ENCODE results near the gene FNDC3B.
"Not testable (repeated sequence)": the region's sequence is repeated elsewhere in the genome, so short reads cannot be mapped to it uniquely, and the experiment has no call there.

Gene FNDC3B

DNA sequence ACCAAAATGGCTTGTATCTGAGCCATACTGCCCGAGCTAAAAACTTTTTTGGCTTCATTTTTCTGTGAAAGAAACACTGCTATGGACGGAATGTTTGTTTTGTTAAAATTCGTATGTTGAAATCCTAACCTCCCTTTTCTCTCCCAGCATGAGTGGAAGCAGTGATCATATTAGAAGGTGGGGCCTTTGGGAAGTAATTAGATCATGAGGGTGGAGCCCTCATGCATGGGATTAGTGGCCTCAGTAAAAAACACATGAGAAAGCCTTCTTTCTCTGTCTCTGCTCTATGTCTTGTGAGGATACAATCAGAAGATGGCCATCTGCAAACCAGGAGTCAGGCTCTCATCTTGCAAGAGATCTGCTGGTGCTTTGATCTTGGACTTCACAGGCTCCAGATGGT is 7.4 kb upstream of the FNDC3B start:
- no peak for DNase-seq (ENCODE audit: low read depth in 2 of 2, low spot score in 1 of 2)

DNA sequence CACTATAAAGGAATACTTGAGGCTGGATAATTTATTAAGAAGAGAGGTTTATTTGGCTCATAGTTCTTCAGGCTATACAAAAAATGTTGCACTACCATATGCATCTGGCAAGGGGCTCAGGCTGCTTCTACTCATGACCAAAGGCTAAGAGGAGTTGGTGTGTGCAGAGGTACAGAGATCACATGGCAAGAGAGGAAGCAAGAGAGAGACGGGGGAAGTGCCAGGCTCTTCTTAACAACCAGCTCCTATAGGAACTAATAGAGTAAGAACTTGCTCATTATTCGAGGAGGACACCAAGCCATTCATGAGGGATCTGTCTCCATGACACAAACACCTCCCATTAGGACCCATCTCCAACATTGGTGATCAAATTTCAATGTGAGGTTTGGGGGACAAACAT is 6.0 kb upstream of the FNDC3B start:
- no peak for DNase-seq (ENCODE audit: low read depth in 2 of 2, low spot score in 1 of 2)

DNA sequence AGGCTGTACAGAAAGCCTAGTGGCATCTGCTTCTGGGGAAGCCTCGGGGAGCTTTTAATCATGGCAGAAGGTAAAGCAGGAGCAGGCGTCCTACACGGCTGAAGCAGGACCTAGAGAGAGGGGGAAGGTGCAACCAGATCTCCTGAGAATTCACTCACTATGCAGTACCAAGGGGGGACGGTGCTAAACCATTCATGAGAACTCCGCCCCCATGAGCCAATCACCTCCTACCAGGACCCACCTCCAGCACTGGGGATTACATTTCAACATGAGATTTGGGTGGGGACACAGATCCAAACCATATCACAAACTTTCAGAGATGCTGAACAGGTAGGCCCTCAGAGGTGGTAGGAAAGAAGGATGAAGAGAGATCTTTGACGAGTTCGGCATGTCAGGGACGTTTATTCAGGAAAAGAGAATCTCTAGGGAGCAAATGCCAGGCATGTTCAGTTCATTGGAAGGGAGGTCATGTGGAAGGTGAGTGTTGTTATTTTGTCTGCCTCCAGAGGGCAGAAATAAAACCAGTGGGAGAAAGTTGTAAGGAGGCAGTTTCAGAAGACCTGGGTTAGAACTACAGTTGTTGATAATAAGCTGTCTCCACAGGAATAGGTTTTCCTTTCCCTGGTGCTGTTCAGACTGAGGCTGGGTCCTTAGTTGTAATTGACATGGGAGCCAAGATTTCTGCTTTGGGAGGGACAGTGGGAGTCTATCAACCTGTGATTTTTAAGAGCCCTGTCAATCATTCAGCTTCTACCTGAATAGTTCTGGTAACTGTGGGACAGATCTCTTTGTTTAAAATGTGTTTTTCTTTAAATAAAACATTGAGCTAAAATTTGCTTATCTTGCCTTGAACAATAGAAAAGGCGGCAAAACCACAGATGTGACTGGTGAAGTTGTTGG is 4.3 kb upstream of the FNDC3B start:
- no peak for DNase-seq (ENCODE audit: low read depth in 2 of 2, low spot score in 1 of 2)

DNA sequence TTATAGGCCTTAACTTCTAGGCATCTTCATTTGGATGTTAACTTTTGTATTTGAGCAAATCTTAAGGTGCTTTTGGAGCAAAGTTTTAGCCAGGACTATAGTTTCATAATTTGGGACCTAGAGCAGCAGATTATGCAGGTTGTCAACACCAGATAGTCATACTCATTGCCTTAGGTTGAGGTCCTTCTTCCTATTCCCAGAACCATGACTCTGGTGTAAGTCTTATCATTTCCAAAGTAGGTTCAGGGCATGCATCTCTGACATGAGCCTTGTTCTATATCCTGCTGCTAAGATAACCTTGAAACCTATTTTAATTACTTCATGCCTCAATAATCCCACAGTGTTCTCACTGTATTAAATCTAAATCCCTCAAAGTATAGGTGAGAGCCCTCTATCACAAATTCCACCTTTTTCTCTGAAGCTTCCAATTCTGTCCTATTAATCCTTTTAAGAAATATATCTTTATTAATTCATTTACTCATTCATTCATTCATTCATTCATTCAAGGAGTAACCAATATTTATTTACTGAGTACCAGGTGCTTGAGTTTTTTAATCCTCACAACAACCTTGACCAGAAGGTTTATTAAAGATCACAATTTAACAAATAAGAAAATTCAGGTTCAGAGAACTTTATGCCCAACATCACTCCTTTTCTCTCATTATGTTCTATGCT is 2.7 kb upstream of the FNDC3B start:
- no peak for DNase-seq (ENCODE audit: low read depth in 2 of 2, low spot score in 1 of 2)

DNA sequence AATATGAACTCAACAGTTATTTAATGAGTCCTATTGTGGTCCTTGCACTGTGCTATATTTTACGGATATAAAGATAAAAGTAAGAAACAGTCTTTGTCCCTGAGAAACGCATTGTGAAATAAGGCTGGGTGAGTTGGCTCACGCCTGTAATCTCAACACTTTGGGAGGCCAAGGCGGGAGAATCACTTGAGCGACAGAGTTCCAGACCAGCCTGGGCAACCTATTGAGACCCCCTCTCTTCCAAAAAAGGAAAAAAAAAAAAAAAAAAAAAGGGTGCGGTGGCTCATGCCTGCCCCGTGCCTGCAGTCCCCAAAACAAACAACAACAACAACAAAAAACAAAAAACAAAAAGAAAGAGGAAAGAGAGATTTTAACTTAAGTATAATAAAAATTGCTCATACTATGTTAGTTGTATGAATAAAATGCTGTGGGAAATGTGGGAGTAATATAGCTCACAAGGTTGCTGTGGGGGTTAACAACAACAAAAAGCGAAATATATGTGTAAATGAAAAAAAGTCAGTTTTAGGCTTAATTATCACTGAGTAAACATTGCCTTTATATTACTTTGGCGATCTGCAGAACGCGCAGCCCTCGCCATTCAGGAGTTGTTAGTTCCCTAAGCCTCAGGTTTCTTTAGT is 461 bp upstream of the FNDC3B start:
- no peak for DNase-seq (ENCODE audit: low read depth in 2 of 2, low spot score in 1 of 2)

DNA sequence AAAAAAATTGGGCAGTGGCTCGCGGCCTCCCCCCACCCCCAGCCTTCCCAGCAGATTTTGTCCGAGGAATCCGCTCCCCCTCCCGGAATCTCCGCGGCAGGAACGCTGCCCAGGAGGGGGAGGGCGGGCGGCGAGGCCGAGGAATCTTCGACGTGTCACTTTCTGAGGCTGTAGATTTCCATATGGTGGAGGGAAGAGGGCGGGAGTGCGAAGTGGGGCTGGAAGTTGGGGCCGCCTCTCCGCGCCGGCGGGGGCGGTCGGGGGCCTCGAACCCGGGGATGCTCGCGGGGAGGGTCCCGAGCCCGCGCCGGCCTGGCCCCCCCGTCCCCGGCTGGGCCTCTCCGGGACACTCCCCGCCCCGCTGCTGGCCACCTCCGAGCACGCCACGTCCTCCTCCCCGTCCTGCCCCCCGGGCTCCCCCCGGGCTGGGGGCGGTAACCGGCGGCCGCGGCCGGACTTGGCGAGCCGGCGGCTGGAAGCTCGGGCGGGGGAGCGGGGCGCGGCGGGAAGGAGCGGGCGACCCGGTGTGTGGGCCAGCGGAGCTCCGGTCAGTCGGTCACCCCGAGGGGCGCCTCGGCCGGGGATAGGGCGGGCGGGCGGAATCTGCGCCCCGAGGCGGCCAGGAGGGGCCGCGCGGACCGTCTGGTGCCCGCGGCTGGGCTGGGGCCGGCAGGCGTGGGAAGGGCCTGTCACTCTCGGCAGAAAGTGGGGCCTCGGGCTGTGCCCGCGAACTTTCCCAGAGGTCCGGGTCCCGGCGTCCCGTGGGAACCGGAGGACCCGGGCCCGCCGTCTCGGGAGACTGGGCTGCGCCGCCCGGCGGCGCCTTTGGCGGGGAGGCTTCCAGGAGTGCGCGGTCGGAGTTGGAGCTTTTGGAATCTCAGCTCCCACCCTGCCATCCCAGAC is 951 bp downstream of the FNDC3B start:
- peak in 1 of 2 donors; percentile 24 for DNase-seq (ENCODE audit: low read depth in 2 of 2, low spot score in 1 of 2)

DNA sequence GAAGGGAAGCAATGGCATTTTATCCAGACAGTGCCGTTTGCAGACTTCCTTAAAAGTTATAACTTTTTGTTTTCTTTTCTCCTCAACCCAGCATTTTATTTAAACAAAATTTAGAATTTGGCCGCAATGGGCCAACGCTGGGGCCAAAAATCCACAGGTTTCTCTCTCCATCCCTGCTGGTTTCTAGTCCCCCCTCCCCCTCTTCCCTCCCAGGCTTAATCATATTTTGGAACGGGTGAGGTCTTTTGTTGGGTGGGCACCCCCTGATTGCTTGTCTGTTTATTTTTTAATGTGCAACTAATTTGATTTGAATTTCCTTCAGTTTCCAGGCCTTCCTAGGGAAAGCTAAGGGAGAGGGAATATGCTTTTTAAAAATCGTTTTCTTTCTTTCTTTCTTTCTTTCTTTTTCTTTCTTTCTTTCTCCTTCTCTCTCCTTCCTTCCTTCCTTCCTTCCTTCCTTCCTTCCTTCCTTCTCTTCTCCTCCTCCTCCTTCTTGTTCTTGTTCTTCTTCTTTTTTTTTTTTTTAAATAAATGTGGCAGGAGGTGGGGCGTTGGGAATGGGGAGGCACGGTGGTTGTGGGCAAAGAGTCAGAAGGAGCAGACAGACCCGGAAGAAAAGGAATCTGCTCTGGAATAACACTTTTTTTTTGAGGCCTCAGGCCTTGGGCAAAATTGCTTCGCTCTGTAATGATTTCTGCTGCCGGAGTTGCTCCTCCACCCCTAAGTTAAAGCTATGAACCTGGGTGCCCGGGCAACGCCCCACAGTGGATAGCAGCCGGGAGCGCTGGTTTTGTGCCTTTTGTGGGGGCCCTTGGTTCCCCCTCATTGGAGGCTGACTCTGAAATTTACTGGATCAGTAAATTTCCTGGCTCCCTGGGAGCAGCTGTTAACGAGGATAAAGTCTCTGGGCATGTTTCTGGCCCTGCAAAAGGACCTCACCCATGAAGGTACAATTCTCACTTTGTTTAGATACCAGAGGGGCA is 1.9 kb downstream of the FNDC3B start:
- no peak for DNase-seq (ENCODE audit: low read depth in 2 of 2, low spot score in 1 of 2)

DNA sequence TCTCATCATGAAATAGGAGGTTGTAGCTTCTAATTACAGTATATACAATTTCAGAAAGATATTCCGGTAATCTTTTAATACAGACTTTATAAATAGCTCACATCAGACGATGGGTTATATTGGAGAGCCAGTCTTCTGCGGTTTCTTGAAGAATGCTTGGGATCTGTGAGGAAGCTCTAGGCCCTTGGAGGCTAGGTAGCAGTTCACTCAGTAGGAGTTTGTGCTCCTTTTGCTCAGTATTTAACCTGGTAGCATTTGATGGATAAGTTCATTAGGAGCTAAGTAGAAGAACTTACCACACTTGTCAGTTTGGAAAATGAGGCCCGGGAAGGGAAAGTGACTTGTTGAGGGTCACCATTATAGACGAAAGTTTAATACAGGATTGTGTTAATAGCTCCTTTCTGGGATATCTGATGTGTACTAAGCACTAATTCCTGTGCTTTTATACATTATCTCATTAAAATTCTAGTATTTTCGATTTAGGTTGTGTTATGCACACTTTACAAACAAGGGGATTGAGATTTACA is 2.8 kb downstream of the FNDC3B start:
- DNase-seq (ENCODE audit: low read depth in 2 of 2, low spot score in 1 of 2): no peak

DNA sequence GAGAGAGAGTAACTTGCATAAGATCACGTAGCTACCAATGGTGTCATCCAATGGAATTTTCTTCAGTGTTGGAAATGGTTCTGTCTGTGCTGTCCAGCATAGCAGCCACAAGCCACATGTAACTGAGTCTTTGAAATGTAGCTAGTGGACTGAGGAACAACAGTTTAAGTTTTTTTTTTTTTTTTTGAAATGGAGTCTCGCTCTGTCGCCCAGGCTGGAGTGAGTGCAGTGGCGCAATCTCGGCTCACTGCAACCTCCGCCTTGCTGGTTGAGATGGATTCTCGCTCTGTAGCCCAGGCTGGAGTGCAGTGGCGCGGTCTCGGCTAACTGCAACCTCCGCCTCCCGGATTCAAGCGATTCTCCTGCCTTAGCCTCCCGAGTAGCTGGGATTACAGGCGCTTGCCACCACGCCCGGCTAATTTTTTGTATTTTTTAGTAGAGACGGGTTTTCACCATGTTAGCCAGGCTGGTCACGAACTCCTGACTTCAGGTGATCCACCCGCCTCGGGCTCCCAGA is 3.3 kb downstream of the FNDC3B start:
- DNase-seq (ENCODE audit: low read depth in 2 of 2, low spot score in 1 of 2): not testable (repeated sequence)

DNA sequence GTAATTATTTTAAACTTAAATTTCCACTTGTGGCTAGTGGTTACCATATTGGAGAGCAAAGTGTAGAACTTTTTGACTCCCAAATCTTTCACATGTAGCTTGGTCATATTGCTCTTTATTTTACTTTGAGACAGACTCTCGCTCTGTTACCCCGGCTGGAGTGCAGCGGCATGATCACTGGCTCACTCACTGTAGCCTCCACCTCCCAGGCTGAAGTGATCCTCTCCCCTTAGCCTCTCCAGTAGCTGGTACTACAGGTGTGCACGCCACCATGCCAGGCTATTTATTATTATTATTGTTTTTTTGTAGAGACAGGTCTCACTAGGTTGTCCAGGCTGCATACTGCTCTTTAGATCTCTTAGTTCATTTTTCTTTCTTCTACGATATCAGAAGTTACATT is 3.9 kb downstream of the FNDC3B start:
- no peak for DNase-seq (ENCODE audit: low read depth in 2 of 2, low spot score in 1 of 2)

DNA sequence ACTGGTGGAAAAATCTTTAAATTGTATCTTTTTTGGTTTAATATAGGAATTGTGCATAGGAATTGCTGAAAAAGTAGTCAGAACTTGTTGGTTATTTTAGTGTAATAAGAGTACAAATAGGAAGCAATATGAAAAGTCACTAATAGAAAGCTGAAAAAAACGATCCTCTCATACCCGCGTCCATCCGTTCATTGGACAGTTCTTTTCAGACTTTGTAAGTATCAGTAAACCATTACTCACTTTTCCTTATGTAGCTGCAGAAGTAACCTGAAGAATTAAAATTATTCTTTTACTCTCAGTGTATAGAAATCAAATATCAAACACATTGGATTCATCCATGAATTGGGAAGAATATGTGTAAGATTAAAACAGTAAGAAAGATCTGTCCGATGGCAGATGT is 4.4 kb downstream of the FNDC3B start:
- no peak for DNase-seq (ENCODE audit: low read depth in 2 of 2, low spot score in 1 of 2)

DNA sequence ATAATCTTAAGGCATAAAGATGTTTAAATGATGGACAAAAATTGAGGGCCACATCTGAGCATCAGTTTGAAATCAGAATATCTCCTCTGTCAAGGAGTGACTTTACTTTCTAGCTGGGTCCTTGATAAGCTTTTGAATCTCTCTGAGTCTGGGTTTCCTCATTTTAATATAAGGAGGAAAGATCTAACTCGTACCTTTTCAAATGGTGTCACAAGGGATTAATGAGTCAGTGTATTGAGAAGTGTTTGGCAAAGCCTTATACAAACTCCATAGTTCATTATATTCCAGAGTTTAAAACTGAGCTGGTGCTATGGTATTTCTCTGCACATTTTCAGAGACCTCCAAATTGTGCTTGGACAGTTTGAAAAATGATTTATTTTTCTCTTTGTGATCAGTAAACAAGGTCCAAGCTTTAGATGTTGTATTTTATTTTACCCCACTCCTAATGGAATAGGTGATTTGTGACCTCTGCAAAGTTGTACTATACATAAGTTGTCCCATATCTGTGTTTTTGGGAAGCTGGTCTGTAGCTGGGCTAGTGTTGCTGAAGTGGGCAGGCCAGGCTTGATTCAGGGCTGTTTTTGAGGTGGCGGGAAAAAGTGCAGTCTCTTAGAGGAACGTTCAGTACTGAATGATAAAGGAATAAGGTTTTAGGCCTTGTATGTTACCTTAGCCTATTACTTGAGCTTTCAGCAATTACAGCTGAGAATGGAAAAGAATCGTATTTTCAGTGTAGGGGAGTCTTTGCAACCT is 5.6 kb downstream of the FNDC3B start:
- DNase-seq (ENCODE audit: low read depth in 2 of 2, low spot score in 1 of 2): no peak

DNA sequence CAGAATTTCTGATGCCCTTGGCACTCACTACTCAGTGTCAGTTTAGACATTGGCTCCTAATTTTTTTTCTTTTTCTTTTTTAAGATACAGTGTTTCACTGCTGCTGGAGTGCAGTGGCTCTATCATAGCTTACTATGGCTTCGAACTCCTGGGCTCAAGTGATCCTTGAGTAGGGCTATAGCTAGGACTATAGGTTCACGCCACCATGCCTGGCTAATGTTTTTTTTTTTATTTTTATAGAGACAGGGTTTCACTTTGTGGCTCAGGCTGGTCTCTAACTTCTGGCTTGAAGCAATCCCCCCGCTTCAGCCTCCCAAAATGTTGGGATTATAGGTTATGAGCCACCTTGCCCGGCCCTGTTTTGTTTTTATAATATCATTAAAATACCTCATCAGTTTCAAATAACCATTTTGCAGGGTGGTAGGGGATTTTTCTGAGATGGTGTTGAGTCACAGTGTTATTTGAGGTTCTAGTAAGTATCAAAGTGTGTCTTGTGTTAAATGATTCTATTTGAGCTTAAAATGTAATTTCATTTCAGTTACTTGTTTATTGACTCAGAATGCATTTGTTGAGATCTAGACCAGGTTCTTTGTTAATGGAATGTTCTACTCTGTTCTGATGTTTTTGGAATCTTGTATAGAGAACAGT is 7.0 kb downstream of the FNDC3B start:
- DNase-seq (ENCODE audit: low read depth in 2 of 2, low spot score in 1 of 2): no peak

DNA sequence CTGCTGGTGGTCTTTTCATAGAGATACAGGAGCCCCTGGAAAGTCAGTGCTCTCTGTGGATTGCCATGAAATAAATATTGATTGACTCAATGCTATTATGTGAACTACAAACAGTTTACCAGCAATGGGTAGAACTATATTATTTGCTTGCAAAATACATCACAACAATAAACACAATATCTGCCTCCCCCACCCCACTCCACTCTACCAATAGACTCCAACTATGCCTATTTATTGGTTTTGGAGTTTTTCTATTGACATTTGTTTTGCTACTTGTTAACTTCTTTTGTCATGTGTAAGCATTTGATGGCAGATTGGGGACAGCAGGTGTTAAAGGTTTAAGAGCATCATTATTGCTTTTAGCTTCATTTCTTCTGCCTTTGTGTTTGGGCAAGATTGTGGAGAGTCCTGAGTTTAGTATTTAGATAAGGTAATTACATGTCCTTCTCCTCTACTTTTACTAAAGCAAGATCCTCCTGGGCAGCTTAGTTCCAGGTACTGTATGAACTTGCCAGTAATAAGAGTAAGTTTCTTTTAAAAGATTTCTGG is 8.3 kb downstream of the FNDC3B start:
- no peak for DNase-seq (ENCODE audit: low read depth in 2 of 2, low spot score in 1 of 2)

DNA sequence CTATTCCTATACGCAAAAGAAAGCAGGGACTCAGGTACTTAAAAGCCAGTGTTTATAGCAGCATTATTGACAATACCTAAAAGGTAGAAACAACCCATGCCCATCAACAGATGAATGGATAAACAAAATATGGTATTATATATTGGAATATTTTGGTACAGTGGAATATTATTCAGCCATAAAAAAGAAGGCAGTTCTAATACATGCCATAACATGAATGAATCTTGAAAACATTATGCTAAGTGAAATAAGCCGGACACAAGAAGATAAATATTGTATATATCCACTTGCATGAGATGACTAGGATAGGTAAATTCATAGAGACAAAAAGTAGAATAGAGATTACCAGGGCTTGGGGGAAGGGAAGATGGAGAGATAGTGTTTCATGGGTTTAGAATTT is 9.2 kb downstream of the FNDC3B start:
- DNase-seq (ENCODE audit: low read depth in 2 of 2, low spot score in 1 of 2): no peak

DNA sequence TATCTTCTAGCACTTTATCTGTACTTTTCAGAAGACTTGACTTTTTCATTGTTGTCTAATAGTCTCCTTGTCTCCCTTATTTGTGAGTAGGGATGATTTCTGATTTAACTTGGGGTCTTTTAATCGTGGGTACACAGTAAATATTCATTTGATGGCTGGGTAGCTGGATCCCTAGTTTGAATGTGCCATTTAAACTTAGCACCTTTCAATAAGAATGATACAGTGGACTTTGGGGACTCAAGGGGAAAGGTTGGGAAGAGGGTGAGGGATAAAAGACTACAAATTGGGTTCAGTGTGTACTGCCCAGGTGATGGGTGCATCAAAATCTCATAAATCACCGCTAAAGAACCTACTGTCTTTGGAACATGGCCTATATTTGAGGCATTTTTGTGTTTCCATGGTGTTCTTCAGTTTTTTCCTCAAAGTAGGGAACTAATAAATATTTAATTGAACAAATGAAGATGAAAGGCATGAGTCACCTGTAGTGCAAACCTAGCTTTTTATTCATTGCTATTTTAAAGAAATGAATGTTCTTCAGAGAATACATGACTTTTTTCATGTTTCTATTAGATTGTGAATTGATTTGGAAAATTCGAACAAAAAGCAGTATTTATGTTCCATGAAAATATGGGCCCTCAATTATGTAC is 12.1 kb downstream of the FNDC3B start:
- DNase-seq (ENCODE audit: low read depth in 2 of 2, low spot score in 1 of 2): no peak

DNA sequence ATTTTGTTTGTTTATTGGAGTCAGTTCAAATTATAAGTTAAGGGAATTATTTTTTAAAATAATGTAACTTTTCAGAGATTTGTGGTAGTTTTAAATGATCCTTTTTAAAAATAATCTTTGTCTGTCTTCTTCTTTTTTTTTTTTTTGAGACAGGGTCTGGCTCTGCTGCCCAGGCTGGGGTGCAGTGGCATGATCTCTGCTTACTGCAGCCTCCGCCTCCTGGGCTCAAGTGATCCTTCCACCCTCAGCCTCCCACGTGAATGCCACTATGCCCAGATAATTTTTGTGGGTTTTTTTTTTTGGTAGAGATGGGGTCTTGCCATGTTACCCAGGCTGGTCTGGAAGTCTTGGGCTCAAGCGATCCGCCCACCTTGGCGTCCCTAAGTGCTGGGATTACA is 12.6 kb downstream of the FNDC3B start:
- DNase-seq (ENCODE audit: low read depth in 2 of 2, low spot score in 1 of 2): no peak

Data from stimulated activated CD8-positive, alpha-beta memory T cell treated with anti-CD3 and anti-CD28 coated beads, Interleukin-4, amount 100 ng/mL, for 4 hours (primary cell).